IPS-15b (cell line): ENCODE results near the gene TACC2.

ENCODE experiments used
- H3K27me3 ChIP-seq: one replicate; pipeline ENCODE4 v1.6.1; 2013; ENCODE audit warnings: low read length; ENCODE audit not compliant: control insufficient read depth, insufficient read depth
- H3K36me3 ChIP-seq: one replicate; pipeline ENCODE4 v1.6.1; 2013; ENCODE audit warnings: low read length; ENCODE audit not compliant: control insufficient read depth, insufficient read depth
- H3K4me1 ChIP-seq: one replicate; pipeline ENCODE4 v1.6.1; 2013; ENCODE audit warnings: mild to moderate bottlenecking, low read length; ENCODE audit not compliant: control insufficient read depth, insufficient read depth
- H3K4me3 ChIP-seq: one replicate; pipeline ENCODE4 v1.5.1; 2013; ENCODE audit warnings: low read depth, low read length
- H3K9ac ChIP-seq: one replicate; pipeline ENCODE4 v1.6.1; 2013; ENCODE audit warnings: low read depth, mild to moderate bottlenecking, low read length
- H3K9me3 ChIP-seq: one replicate; pipeline ENCODE4 v1.6.1; 2013; ENCODE audit warnings: mild to moderate bottlenecking, low read length; ENCODE audit not compliant: control insufficient read depth, insufficient read depth

Gene TACC2

GRCh38 chr10:122240401-122240800 is 251.4 kb downstream of the TACC2 start:
- Histone ChIP-seq H3K36me3 (peaks cover 21% of the 10 kb centered on the region), H3K4me1 (no peaks in the 10 kb centered on the region), H3K9ac (no peak overlapping the region), H3K9me3 (no peaks in the 10 kb centered on the region), H3K4me3 (no peak overlapping the region), H3K27me3 (no peaks in the 10 kb centered on the region)

DNA sequence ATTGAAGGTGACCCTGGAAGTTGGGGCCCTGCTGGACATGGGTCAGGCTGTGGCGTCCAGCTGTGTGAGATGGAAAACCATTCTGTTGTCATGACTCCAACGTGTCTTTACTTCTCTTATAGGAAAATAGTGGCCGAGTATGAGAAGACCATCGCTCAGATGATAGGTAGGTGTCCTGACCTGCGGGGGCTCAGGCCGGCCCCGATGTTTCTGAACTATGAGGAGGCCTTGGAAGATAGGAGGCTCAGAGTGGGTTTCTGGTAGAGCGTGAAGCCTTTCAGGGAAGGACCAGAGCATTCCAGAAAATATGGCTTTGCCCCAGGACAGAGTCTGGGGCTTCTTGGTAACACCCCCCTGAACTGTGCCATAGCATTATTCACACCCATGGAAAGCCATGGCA is 252.9 kb downstream of the TACC2 start:
- Histone ChIP-seq H3K27me3 (no peaks in the 10 kb centered on the region), H3K4me1 (no peaks in the 10 kb centered on the region), H3K9ac (no peak overlapping the region), H3K9me3 (no peaks in the 10 kb centered on the region), H3K36me3 (peaks cover 15% of the 10 kb centered on the region), H3K4me3 (no peak overlapping the region)

GRCh38 chr10:122243550-122243949 is 254.6 kb downstream of the TACC2 start:
- H3K36me3 ChIP-seq = peaks cover 17% of the 10 kb centered on the region
- no peaks in the 10 kb centered on the region for H3K9me3 ChIP-seq

DNA sequence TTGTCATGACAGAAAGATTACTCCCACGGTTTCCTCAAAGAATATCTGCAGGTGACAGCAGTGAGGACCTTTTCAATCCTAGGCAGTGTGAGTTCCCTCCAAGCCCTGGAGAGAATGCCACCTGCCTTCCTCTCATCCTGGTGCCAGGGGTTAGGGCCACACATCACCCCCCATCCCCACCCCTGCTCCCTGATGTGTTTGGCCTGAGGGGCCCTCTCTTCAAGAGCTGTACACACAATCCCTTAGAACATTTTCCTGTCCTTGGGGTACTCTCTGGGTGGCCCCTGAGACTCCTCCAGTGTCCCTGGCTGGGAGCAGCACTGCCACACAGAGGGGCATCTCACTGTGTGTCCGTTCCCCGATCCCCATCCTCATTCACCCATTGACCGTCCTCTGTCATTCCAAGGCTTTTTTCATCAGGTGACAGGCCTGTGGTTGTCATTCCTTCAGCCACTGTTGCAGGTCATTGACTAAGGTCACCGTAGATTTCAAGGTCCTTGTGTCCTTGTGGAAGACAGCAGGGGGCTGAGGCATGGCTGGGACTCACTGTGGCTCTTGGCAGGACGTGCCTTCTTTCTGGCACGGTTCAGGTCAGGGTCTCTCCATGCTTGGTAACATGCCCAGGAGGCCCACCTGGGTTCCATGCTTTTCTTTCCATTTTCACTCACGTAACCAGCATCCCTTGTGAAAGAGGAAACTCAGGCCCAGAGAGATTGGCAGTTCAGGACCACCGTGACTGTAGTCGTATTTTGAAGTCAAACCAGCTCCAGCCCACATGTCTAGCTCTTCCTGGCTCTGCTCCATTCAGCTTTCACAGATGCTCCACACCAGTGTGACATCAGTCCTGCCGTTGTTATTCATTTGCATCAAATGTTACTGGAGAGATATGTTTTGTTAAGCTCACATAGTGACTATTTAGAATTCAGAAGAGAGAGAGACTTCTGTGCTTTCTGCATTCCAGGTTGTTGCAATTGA is 255.3 kb downstream of the TACC2 start:
- Histone ChIP-seq H3K27me3 (no peaks in the 10 kb centered on the region), H3K4me3 (no peak overlapping the region), H3K4me1 (no peaks in the 10 kb centered on the region), H3K9ac (no peak overlapping the region), H3K9me3 (no peaks in the 10 kb centered on the region), H3K36me3 (peaks cover 21% of the 10 kb centered on the region)

More at GRCh38 chr10:122243550-122243949, 254.6 kb downstream of the TACC2 start:
- no peak overlapping the region for H3K9ac ChIP-seq
- H3K4me1 ChIP-seq = no peaks in the 10 kb centered on the region
- no peak overlapping the region for H3K4me3 ChIP-seq
- no peaks in the 10 kb centered on the region for H3K27me3 ChIP-seq

DNA sequence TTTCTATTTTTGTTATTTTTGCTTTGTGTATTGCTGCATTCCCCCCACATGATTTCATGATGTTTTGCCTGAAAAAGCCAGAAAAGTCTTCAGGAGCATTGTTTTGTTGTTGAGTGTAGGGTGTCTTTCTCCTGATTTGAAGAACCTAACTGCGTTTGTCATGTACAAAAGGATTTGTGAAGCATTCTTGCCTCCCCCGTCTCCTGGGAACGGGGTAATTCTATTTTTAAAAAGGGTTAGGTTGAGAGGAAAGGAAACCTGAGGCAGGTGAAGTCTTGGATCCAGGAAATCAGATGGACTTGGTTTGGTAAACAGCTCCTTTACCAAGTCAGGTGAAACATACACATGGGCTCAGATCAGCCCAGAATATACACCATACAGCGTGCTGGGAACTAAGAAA is 256.2 kb downstream of the TACC2 start:
- Histone ChIP-seq H3K4me1 (no peaks in the 10 kb centered on the region), H3K9ac (no peak overlapping the region), H3K36me3 (peaks cover 21% of the 10 kb centered on the region), H3K9me3 (no peaks in the 10 kb centered on the region), H3K27me3 (no peaks in the 10 kb centered on the region), H3K4me3 (no peak overlapping the region)

GRCh38 chr10:122245897-122246296 is 256.9 kb downstream of the TACC2 start:
- Histone ChIP-seq H3K27me3 (no peaks in the 10 kb centered on the region), H3K4me3 (no peak overlapping the region), H3K9ac (no peak overlapping the region), H3K4me1 (no peaks in the 10 kb centered on the region), H3K36me3 (peaks cover 21% of the 10 kb centered on the region), H3K9me3 (no peaks in the 10 kb centered on the region)

GRCh38 chr10:122246830-122247520 is 258.0 kb downstream of the TACC2 start:
- no peaks in the 10 kb centered on the region for H3K9me3 ChIP-seq
- no peaks in the 10 kb centered on the region for H3K27me3 ChIP-seq
- peaks cover 14% of the 10 kb centered on the region for H3K36me3 ChIP-seq
- H3K4me3 ChIP-seq = no peak overlapping the region
- H3K4me1 ChIP-seq = no peaks in the 10 kb centered on the region
- H3K9ac ChIP-seq = no peak overlapping the region

- H3K27me3 ChIP-seq = no peaks in the 10 kb centered on the region
- peaks cover 9% of the 10 kb centered on the region for H3K36me3 ChIP-seq
- H3K4me3 ChIP-seq = no peak overlapping the region
- H3K9me3 ChIP-seq = no peaks in the 10 kb centered on the region
- H3K4me1 ChIP-seq = no peaks in the 10 kb centered on the region
- no peak overlapping the region for H3K9ac ChIP-seq
These were observed 259.7 kb downstream of the TACC2 start for GRCh38 chr10:122248356-122249302.

DNA sequence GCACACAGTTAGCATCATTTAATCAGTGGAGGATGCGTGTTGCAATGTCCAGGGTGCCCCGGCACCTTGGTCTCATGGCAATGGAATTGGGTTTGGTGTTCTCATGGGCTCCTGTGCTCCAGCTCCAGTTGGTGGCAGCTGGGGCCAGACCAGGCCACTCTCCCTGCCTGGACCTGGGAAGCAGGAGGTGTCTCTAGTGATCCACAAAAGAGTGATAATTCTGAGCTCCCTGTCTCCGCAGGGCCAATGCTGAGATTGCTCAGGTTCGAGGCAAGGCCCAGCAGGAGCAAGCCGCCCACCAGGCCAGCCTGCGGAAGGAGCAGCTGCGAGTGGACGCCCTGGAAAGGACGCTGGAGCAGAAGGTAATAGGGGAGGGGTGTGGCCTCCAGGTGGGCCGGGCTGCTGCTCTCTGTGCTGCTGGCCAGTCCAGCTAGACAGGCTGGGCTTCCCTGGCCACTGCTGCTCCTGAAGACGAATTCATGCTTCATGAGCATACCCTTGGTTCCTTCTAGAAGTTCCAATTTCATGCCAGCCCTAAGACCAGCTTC is 260.4 kb downstream of the TACC2 start:
- Histone ChIP-seq H3K4me1 (no peaks in the 10 kb centered on the region), H3K4me3 (no peak overlapping the region), H3K9me3 (no peaks in the 10 kb centered on the region), H3K9ac (no peak overlapping the region), H3K27me3 (no peaks in the 10 kb centered on the region), H3K36me3 (peaks cover 7% of the 10 kb centered on the region)

DNA sequence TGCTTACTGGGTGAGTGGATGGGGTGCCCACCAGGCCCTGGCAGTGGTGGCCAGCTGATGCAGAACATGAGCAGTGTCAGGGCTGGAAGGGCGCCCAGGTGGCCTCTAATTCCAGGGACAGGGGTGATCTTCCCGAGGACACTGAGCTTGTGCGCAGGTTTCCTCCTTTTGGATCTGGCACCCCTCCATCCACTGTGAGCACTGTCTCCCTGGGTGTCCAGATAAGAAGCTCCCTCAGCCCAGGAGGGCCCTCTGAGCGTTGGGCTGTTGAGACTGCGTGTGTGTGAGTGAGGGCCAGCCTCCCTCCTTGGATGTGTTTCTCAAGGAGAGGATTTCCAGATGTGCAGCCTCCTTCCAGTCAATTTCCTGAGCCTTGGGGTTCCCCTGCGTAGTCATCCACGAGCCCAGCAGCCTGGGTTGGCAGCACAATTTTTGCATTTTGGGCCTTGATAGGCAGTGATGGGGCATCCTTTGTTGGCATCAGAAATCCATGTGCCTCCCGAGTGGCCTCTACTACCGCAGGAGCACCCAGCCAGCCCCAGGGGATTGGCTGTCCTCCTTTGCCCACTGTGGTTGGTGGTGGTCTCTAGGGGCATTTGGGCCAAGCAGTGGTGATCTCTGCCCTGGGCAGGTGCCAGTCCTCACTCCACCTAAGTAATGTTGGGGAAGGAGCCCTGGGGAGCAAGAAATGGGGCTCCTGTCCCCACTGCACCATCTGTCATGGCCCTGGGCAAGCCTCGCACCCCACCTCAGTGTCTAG is 261.2 kb downstream of the TACC2 start:
- peaks cover 7% of the 10 kb centered on the region for H3K36me3 ChIP-seq
- H3K4me1 ChIP-seq = no peaks in the 10 kb centered on the region
- H3K9me3 ChIP-seq = no peaks in the 10 kb centered on the region
- H3K4me3 ChIP-seq = no peak overlapping the region
- H3K27me3 ChIP-seq = no peaks in the 10 kb centered on the region
- H3K9ac ChIP-seq = no peak overlapping the region
